Activated gamma-delta T cell treated with anti-CD3 and anti-CD28 coated beads, Interleukin-2, amount 50 U/mL, for 16 hours (primary cell): ENCODE measurements around the gene PRDM11.

Experiments
- DNase-seq: peaks from one replicate; pipeline ENCODE4 v3.0.0-alpha.2; 2020; ENCODE audit warnings: low read depth

Gene PRDM11

GRCh38 chr11:45178223-45178622, 31.8 kb downstream of the PRDM11 start:
- no peak for DNase-seq

GRCh38 chr11:45178890-45179671, 32.6 kb downstream of the PRDM11 start:
- DNase-seq, result no peak

GRCh38 chr11:45179686-45180178, 33.3 kb downstream of the PRDM11 start:
- DNase-seq, result no peak

- no peak for DNase-seq
Observed at GRCh38 chr11:45180179-45180847, 33.9 kb downstream of the PRDM11 start.

- peak; percentile 23 for DNase-seq
Observed at GRCh38 chr11:45180848-45181192, 34.4 kb downstream of the PRDM11 start.

- DNase-seq, result no peak
Observed at GRCh38 chr11:45181193-45181888, 34.9 kb downstream of the PRDM11 start.

GRCh38 chr11:45181889-45182550, 35.6 kb downstream of the PRDM11 start:
- no peak for DNase-seq

GRCh38 chr11:45182902-45183301, 36.5 kb downstream of the PRDM11 start:
- no peak for DNase-seq

GRCh38 chr11:45184640-45185039, 38.2 kb downstream of the PRDM11 start:
- no peak for DNase-seq

GRCh38 chr11:45185228-45185729, 38.8 kb downstream of the PRDM11 start:
- no peak for DNase-seq

GRCh38 chr11:45187375-45187774, 40.9 kb downstream of the PRDM11 start:
- no peak for DNase-seq

- DNase-seq, result no peak
Observed at GRCh38 chr11:45188127-45188526, 41.7 kb downstream of the PRDM11 start.

- no peak for DNase-seq
Observed at GRCh38 chr11:45189230-45189629, 42.8 kb downstream of the PRDM11 start.

- DNase-seq, result no peak
Observed at GRCh38 chr11:45193695-45194094, 47.3 kb downstream of the PRDM11 start.

- no peak for DNase-seq
Observed at GRCh38 chr11:45204761-45205160, 58.3 kb downstream of the PRDM11 start.

GRCh38 chr11:45205978-45206377, 59.5 kb downstream of the PRDM11 start:
- no peak for DNase-seq

GRCh38 chr11:45208135-45208534, 61.7 kb downstream of the PRDM11 start:
- no peak for DNase-seq

- no peak for DNase-seq
Observed at GRCh38 chr11:45209000-45209879, 62.8 kb downstream of the PRDM11 start.

GRCh38 chr11:45209891-45210699, 63.7 kb downstream of the PRDM11 start:
- no peak for DNase-seq

- no peak for DNase-seq
Observed at GRCh38 chr11:45210846-45211245, 64.4 kb downstream of the PRDM11 start.
